K562 (cell line): ENCODE data around the gene PDGFD. TPM values are rescaled to one million over a fixed set of nuclear protein-coding genes. Genes with fewer than 3 reads are reported as not detected.

Experiments
- ATAC-seq: fragments of 200-7000 bp; cut with Tn5 transposase; 3 replicates; pipeline ENCODE4 v1.9.1; 2020; ENCODE audit warnings: moderate library complexity
- BruUV-seq: library from RNA; stranded (reverse); fragments of 400-500 nt; replicated peaks from 2 replicates; lab custom pipeline; 2021; lab: Mats Ljungman, UMichigan
- CTCF ChIA-PET: fragments of 300-600 bp; formaldehyde crosslinking; extraction: SDS; loops from one replicate; lab custom pipeline; 2021; ENCODE audit warnings: low intra/inter-chr PET ratio; lab: Yijun Ruan, JAX
- POLR2A ChIA-PET: fragments of 300-600, 350-650 bp; sonication (Branson Sonifier 250); formaldehyde crosslinking; extraction: SDS; loops from one replicate; lab custom pipeline; 2021; ENCODE audit warnings: antibody characterized with exemption, inconsistent platforms; lab: Yijun Ruan, JAX
- DNase-seq, 4 experiments: peaks; one replicate each; pipeline versions ENCODE4 v3.0.0 to v3.0.0-alpha.2; 2011 to 2018; ENCODE audit warnings: low spot score in 3 of 4, mixed read lengths in 3 of 4; ENCODE audit errors: extremely low read depth in 1 of 4
- FAIRE-seq: peaks from 2 replicates; lab custom pipeline; 2011; peaks lifted over from hg19 to GRCh38; lab: Jason Lieb, UNC
- H2AFZ ChIP-seq: 2 replicates; pipeline ENCODE4 v1.6.0; 2011; ENCODE audit warnings: low read depth, low read length, control low read depth, inconsistent platforms
- H3K27ac ChIP-seq: fragments of 200-600 bp; 3 replicates; pipeline ENCODE4 v1.8.0; 2011; ENCODE audit warnings: low read depth, mild to moderate bottlenecking, control low read depth, inconsistent platforms, low read length, moderate library complexity, mixed read lengths; ENCODE audit errors: extremely low read depth
- H3K27me3 ChIP-seq, 2 experiments: fragments of 300-600 bp in 1 of 2; 2 replicates in 1 of 2; 3 replicates in 1 of 2; pipeline versions ENCODE4 v1.6.0 to v1.8.0; 2011; ENCODE audit warnings: inconsistent platforms in 2 of 2, low read length in 2 of 2, mild to moderate bottlenecking in 1 of 2, mixed read lengths in 1 of 2, moderate library complexity in 1 of 2; ENCODE audit not compliant: control insufficient read depth in 2 of 2, insufficient read depth in 2 of 2
- H3K36me3 ChIP-seq: fragments of 300-600 bp; 3 replicates; pipeline ENCODE4 v1.8.0; 2011; ENCODE audit warnings: mild to moderate bottlenecking, low read length, inconsistent platforms; ENCODE audit not compliant: control insufficient read depth, insufficient read depth
- H3K4me1 ChIP-seq, 2 experiments: fragments of 200-600 bp in 1 of 2; replicated peaks in 1 of 2; 2 replicates in 1 of 2; 3 replicates in 1 of 2; pipeline versions ENCODE4 v1.5.1 to v1.8.0; 2011; ENCODE audit warnings: inconsistent platforms in 2 of 2, low read length in 2 of 2, mild to moderate bottlenecking in 1 of 2, mixed read lengths in 1 of 2, moderate library complexity in 1 of 2; ENCODE audit not compliant: control insufficient read depth in 2 of 2, insufficient read depth in 2 of 2
- H3K4me2 ChIP-seq: 2 replicates; pipeline ENCODE4 v1.6.1; 2011; ENCODE audit warnings: low read length, control low read depth, inconsistent platforms, mixed read lengths; ENCODE audit not compliant: insufficient read depth
- H3K4me3 ChIP-seq: fragments of 200-600 bp; sonication (generic), shearing (Covaris generic); 2 replicates; pipeline ENCODE4 v1.5.1; 2016; ENCODE audit warnings: control low read depth, inconsistent platforms
- H3K79me2 ChIP-seq: fragments of 200-600 bp; 3 replicates; pipeline ENCODE4 v1.8.0; 2011; ENCODE audit warnings: low read length, inconsistent platforms; ENCODE audit not compliant: control insufficient read depth, insufficient read depth
- H3K9ac ChIP-seq, 2 experiments: 2 replicates each; pipeline versions ENCODE4 v1.6.0 to v1.6.1; 2011; ENCODE audit warnings: low read depth in 2 of 2, low read length in 2 of 2, control low read depth in 1 of 2, inconsistent platforms in 1 of 2, mild to moderate bottlenecking in 1 of 2, mixed read lengths in 1 of 2; ENCODE audit not compliant: insufficient read depth in 1 of 2
- H3K9me1 ChIP-seq: one replicate; pipeline ENCODE4 v1.6.0; 2011; ENCODE audit warnings: inconsistent platforms, mild to moderate bottlenecking, low read length, moderate library complexity; ENCODE audit not compliant: control insufficient read depth, insufficient read depth
- H3K9me3 ChIP-seq: replicated peaks from 2 replicates; pipeline ENCODE4 v1.5.1; 2011; ENCODE audit warnings: low read depth, low read length, inconsistent platforms; ENCODE audit not compliant: control insufficient read depth, insufficient read depth
- H4K20me1 ChIP-seq: replicated peaks from 2 replicates; pipeline ENCODE4 v1.6.1; 2011; ENCODE audit warnings: low read length, inconsistent platforms, mixed read lengths; ENCODE audit not compliant: control insufficient read depth, insufficient read depth
- MLLT1 ChIP-seq, 2 experiments: fragments of 450-650 bp; IDR thresholded peaks; 2 replicates each; pipeline ENCODE4 v1.6.1; 2016
- whole genome bisulfite sequencing: fragments of 100-300 bp; shearing (Covaris generic); methylation state at CpG from one replicate; pipeline ENCODE4 v1.1.6; 2016; ENCODE audit warnings: low coverage, mixed read lengths; ENCODE audit not compliant: insufficient coverage; ENCODE audit errors: missing lambda C conversion rate; 5-methylcytosine and 5-hydroxymethylcytosine counted together
- in situ Hi-C: fragments of 300-500 bp; cut with MboI; formaldehyde crosslinking; loops from 4 replicates; pipeline ENCODE4 v1.15.0; 2018; ENCODE audit warnings: inconsistent platforms, mixed read lengths
- intact Hi-C: fragments of 100-400 bp; cut with micrococcal nuclease; formaldehyde crosslinking; loops from 2 replicates; pipeline ENCODE4 v1.14.2; 2022
- polyA plus RNA-seq, 8 experiments: library from polyadenylated mRNA; depleted of rRNA in 4 of 8; stranded (reverse) in 5 of 8; unstranded in 3 of 8; fragments of >200 nt; fragmentation: Nextera tagmentation in 2 of 8; fragmentation: Illumina TruSeq in 1 of 8; extraction: Ambion mirVana in 2 of 8; extraction: Trizol in 1 of 8; gene quantifications; 2 replicates each; pipeline versions ENCODE4 v1.2.1 to v1.2.3, GENCODE V29; 2011 to 2014; ENCODE audit warnings: inconsistent platforms in 1 of 8, missing spikeins in 1 of 8
- total RNA-seq, 7 experiments: library from RNA; depleted of rRNA in 6 of 7; stranded (reverse); fragments of >200 nt in 6 of 7; fragmentation: Illumina TruSeq in 2 of 7; extraction: Trizol in 2 of 7; gene quantifications; 2 replicates each; pipeline versions ENCODE4 v1.2.1 to v1.2.3, GENCODE V29; 2011 to 2021; ENCODE audit warnings: low replicate concordance in 1 of 7
- TF ChIP-seq, protein P1 (sequence below): fragments of 450-650 bp; IDR thresholded peaks from 2 replicates; pipeline ENCODE4 v1.6.1; 2016; ENCODE audit warnings: mild to moderate bottlenecking

PDGFD gene
- total and polyA plus RNA-seq, 9 of the 15 experiments (the other 6 are each of a cell fraction or from before 2014, with no cell fraction given): 0.11 TPM; not detected in 8

GRCh38 chr11:103942646-103943045 lies 221.3 kb downstream of the PDGFD start:
- no peaks in the 10 kb centered on the region for H3K4me1 ChIP-seq
- ATAC-seq: no peak
- DNase-seq: no peak
- H3K36me3 ChIP-seq: no peaks in the 10 kb centered on the region
- no peak overlapping the region for H3K4me3 ChIP-seq
- no peaks in the 10 kb centered on the region for H3K79me2 ChIP-seq
- TF ChIP-seq, protein P1, sequence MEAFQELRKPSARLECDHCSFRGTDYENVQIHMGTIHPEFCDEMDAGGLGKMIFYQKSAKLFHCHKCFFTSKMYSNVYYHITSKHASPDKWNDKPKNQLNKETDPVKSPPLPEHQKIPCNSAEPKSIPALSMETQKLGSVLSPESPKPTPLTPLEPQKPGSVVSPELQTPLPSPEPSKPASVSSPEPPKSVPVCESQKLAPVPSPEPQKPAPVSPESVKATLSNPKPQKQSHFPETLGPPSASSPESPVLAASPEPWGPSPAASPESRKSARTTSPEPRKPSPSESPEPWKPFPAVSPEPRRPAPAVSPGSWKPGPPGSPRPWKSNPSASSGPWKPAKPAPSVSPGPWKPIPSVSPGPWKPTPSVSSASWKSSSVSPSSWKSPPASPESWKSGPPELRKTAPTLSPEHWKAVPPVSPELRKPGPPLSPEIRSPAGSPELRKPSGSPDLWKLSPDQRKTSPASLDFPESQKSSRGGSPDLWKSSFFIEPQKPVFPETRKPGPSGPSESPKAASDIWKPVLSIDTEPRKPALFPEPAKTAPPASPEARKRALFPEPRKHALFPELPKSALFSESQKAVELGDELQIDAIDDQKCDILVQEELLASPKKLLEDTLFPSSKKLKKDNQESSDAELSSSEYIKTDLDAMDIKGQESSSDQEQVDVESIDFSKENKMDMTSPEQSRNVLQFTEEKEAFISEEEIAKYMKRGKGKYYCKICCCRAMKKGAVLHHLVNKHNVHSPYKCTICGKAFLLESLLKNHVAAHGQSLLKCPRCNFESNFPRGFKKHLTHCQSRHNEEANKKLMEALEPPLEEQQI: no peak
- TF ChIP-seq MLLT1 (IDR thresholded peaks at IDR 0.05): no peak
- H3K9me3 ChIP-seq: no peaks in the 10 kb centered on the region
- no peak overlapping the region for H3K4me2 ChIP-seq
- no peak overlapping the region for H3K9ac ChIP-seq
- H3K27ac ChIP-seq: no peak overlapping the region
- in situ Hi-C loops (no loop called here), intact Hi-C loops (no loop called here)
- ChIA-PET POLR2A (no interaction called here), CTCF (no interaction called here)
- H3K9me1 ChIP-seq: no peaks in the 10 kb centered on the region
- no TSS peak for BruUV-seq
- no peaks in the 10 kb centered on the region for H3K27me3 ChIP-seq
- no peak overlapping the region for H2AFZ ChIP-seq
- no peaks in the 10 kb centered on the region for H4K20me1 ChIP-seq
- no peak for FAIRE-seq
- WGBS: 0% methylated on average over 1 of the region's 1 CpG
